Left hindlimb (tissue), 1 donor: Measurements from ENCODE around the gene VPS13C.
"Not testable (repeated sequence)": the region's sequence is repeated elsewhere in the genome, so short reads cannot be mapped to it uniquely, and the experiment has no call there.

ENCODE experiments used
- DNase-seq: peaks from one replicate; pipeline ENCODE4 v3.0.0-alpha.2; 2018

Gene VPS13C

GRCh38 chr15:62075595-62076277 is 15.5 kb upstream of the VPS13C start:
- no peak for DNase-seq

DNA sequence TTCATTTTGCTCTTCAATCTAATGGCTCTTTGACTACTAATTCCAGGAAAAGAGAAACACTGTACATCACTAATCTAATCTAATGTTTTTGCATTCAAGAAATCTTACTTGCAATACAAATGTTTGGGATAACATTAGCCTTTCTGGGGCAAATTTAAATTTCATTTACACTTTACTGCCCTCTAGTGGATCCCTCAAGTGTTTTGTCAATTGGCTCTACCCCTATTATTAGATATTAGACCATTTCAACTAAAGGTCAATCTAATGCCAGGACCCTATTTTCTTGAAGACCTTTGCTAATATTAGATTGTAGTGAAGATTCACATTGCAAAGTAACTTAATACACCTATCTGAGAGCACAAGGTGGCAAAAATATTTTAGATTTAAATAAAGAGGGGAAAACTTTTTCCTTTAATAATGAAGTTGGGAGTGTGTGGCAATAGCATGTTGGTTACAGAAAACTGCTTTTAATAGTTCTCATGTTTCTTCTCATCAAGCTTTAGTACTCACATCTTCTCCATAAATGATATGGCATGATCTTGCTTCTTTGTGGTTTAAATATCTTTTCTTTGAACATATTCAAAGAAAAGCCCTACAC is 11.6 kb upstream of the VPS13C start:
- DNase-seq = no peak

DNA sequence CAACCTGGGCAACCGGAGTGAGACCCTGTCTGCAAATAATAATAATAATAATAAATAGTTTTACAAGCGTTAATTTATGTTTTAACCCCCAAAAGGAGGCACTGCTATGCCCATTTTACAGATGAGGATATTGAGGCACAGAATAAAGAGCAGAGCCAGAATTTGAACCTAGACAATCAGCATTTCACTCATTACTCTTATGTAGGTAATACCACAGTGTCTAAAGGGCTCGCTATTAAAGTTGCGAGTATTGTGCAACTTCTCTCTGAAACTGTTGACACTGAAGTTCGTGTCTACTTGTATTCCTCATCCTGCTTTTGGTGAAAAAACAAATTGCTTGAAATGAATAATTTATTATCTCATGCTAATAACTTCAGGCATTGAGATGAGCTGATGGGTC is 9.3 kb upstream of the VPS13C start:
- no peak for DNase-seq

- no peak for DNase-seq
Measured at GRCh38 chr15:62068810-62069167, 8.5 kb upstream of the VPS13C start.

- peak; percentile 39 for DNase-seq
Measured at GRCh38 chr15:62068071-62068809, 8.0 kb upstream of the VPS13C start.

GRCh38 chr15:62067448-62068044 is 7.3 kb upstream of the VPS13C start:
- peak; percentile 35 for DNase-seq

DNA sequence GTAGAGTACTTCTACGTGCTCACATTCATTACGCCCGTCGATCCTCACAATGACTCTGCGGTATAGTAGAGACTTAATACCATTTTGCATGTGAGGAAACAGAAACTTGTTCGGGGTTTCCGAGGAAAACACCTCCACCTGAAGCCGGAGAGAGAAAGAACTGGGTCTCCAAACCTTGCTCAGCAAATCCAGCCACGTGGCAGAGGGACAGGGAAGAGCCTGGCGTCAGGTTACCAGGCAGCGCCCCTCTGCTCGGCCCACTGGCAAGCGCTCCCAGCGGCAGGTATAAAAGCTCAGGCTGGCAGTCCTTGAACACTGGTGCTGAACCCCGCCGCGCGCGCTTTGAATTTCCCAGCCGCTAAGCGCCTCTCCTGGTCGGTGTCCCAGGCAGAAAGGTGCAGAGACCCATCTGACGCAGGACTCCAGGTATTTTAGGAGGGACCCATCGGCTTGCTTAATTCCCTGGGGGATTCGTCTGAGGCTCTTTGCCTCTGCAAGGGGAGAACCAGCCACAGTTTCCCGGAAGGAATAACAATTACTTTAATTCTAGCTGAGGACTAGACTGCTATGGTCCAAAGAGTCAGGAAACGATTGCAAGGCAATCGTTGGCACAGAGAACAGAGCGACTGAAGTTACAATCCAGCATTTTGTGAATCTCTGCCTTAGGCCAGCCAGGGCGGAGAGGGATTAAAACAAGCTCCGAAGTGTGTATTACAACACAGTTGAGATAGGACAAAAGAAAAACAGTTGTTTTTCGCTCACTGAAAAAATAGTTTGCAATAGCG is 6.6 kb upstream of the VPS13C start, which contains the start of gene C2CD4A:
C2CD4A (plus strand) TSS at position 315 of the 785 bp plus-strand sequence. CDS start 637 bp downstream, outside the sequence.
- peak; percentile 78 for DNase-seq

- no peak for DNase-seq
Measured at GRCh38 chr15:62063825-62064635, 3.8 kb upstream of the VPS13C start.

- no peak for DNase-seq
Measured at GRCh38 chr15:62060896-62061280, 641 bp upstream of the VPS13C start.

GRCh38 chr15:62059816-62060112 is 483 bp downstream of the VPS13C start:
- DNase-seq = no peak

DNA sequence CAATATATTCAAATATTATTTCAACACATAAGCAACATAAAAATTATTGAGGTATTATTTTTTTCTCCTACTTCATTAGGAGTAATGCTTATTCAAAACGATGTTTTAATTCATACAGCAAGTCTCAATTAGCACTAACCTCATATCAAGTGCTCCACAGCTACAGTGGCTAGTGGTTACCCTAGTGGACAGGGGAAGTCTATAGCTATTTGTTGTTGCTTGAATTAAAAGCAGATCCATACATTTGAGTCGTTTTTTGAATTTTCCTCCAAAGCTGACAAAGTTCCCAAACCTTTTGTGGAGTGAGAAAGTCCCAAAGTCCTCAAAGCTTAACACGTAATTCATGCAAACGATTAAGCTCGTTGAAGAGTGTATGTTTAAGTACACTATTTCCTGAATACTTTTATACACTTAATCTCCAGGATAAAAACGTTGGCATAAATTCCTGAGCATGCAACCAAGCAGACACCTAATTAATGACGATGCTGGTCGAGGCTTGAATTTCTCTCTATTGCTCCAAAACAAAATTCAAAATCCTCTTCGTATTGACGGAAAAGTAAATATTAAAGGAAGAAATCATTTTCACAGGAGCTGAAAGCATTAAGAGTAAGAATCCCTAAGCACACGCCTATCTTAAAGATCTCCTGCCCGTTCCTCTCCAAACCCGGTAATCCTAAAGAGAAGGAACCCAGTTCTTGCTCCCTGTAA is 985 bp downstream of the VPS13C start:
- no peak for DNase-seq

DNA sequence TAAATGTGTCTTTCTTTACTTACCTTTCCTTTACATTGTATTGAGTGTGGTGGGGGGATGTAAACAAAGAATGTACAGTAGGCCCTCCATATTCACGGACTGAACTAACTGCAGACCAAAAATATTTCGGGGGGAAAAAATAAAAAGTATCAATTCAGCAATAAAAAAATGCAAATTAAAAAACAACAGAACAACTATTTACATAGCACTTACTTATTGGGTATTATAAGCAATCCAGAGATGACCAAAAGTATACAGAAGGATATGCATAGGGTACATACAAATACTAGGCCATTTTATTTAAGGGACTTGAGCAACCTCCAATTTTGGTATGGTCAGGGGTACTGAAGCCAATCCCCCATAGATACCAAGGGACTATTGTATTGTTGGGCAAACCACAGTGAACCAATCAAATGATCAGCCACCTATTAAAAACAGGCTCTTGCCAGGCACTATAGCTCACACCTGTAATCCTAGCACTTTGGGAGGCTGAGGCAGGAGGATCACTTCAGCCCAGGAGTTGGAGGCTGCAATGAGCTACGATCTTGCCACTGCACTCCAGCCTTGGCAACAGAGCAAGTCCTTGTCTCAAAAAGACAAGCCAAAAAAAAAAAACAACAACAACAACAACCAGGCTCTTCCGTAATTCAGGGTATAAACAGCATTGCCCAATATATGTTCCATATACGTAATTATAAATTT is 1.8 kb downstream of the VPS13C start:
- no peak for DNase-seq

DNA sequence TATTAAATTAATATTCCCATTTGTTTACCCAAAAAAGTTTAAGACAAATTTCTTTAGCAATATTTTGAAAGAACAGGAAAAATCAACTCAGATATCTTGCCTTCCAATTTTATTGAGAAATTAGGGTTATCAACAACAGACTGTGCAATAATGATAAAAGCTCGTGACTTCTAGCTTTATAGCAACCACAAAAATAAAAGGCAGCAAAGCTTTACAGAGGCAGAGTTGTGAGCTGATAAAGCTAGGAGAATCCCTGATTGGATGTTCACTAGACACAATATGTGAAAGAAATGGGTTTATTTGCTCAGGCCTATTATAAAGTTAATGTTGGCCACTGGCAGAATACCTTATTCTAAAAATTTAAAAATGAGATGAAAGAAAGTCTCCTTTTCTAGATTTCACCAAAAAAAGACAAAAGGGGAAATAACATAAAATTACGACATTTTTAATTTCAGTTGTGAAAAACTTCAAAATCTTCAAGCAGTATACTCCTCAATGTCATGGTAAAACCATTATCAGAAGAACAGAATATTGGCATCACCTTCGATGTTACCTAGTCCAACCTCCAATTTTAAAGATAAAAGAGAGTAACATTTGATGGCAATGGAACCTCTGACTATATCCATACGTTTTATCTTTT is 2.8 kb downstream of the VPS13C start:
- no peak for DNase-seq

DNA sequence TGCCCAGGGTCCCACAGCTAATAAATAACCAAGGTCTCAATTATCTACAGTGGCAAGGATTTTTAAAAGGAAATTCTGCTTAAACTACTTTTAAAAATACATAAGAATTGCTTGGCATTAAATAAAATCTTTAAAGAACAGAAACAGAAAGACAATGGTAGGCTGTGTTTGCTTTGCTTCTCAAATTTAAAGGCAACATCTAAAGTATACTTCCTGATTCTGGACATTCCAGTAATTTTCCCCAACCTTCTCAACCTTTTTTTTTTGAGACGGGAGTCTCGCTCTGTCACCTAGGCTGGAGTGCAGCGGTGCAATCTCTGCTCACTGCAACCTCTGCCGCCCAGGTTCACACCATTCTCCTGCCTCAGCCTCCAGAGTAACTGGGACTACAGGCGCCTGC is 5.3 kb downstream of the VPS13C start:
- no peak for DNase-seq

DNA sequence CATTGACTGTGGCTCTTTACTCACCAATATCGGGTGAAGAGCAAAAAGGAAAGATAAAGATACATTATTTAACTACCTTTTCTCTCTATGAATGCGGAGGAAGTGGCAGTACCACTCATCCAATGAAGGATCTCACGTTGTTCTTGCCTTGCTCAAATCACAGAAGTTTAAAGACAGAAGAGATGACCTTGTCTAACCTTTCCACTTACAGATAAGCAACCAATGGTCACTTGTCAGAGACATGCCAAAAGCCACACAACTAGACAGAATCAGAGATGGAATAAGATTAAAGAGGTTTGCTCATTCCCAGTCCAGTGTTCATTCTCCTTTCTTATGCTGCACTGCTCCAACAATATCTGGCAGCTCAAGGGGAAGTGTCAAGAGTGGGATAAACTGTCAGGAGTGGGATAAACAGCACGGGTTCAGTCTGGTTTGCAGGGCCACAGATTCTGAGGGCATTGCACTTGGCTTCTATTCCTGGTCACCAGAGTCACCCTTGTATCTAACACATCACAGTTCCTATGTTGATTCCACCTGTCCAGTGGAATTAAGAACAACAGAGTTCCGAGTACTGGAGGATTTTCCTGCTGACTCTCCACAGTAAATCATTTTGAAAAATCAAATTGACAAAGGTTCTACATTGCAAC is 6.7 kb downstream of the VPS13C start:
- no peak for DNase-seq

- no peak for DNase-seq
Measured at GRCh38 chr15:62052713-62053112, 7.5 kb downstream of the VPS13C start.

DNA sequence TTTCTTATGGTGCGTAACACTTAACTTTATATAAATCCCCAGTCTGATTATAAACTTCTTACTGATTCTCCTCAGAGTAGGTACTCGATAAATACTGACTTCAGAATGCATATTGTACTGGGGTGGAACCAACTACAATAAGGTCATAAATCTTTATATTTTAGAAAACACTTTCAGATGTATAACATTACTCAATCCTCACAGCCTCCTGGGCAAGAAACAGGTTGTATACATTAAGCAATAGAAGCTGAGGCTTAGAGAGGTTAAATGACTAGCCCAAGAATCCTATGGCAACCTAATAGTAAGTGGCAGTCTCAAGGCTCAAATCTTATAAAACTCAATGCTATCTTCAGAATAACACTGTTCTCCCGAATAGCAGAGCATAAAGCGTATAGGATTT is 9.1 kb downstream of the VPS13C start:
- no peak for DNase-seq

DNA sequence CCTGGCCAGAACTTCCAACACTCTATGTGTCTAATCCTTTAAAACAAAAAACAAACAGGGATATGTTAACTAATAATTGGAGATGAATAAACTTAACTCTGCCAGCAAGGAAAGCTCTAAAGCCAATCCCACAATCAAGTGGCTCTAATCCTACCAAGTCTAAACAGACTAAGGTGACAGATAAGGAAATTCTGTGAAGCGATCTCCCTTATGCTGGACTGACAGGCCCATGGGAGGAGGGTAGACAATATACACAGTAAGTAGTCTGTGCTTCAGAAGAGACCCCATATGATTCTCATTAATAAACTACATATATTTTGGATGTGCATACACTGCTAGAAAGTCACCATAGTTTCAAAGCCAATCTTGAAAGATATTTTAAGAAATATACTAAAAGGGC is 10.1 kb downstream of the VPS13C start:
- no peak for DNase-seq

DNA sequence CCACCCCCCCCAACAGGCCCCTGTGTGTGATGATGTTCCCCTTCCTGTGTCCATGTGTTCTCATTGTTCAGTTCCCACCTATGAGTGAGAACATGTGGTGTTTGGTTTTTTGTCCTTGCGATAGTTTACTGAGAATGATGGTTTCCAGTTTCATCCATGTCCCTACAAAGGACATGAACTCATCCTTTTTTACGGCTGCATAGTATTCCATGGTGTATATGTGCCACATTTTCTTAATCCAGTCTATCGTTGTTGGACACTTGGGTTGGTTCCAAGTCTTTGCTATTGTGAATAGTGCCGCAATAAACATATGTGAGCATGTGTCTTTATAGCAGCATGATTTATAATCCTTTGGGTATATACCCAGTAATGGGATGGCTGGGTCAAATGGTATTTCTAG is 12.0 kb downstream of the VPS13C start:
- not testable (repeated sequence) for DNase-seq

GRCh38 chr15:62047282-62047827 is 12.9 kb downstream of the VPS13C start:
- no peak for DNase-seq
